Prostate gland (tissue), 2 donors: Measurements from ENCODE around the gene LRRC34. TPM values are rescaled to one million over a fixed set of nuclear protein-coding genes. Genes with fewer than 3 reads are reported as not detected.

Source experiments
- DNase-seq: peaks from one replicate; pipeline ENCODE4 v3.0.0-alpha.2; 2019; ENCODE audit warnings: low spot score
- H3K27ac ChIP-seq, 2 donors: fragments of 200-600 bp; sonication (generic); 2 replicates each; pipeline ENCODE4 v1.5.1; 2017 to 2019
- H3K27me3 ChIP-seq: fragments of 200-600 bp; sonication (generic); replicated peaks from 2 replicates; pipeline ENCODE4 v1.5.1; 2019; ENCODE audit not compliant: insufficient read depth
- H3K36me3 ChIP-seq, 2 donors: fragments of 200-600 bp; sonication (generic); 1 replicate in 1 of 2; 2 replicates in 1 of 2; pipeline versions ENCODE4 v1.5.1 to v1.8.1; 2017 to 2019
- H3K4me1 ChIP-seq: fragments of 200-600 bp; sonication (generic); replicated peaks from 2 replicates; pipeline ENCODE4 v1.5.1; 2019
- H3K4me3 ChIP-seq, 2 donors: fragments of 200-600 bp; sonication (generic); 2 replicates each; pipeline ENCODE4 v1.5.1; 2017 to 2019
- H3K9me3 ChIP-seq: fragments of 200-600 bp; sonication (generic); 2 replicates; pipeline ENCODE4 v1.5.1; 2017
- CTCF ChIP-seq, 4 experiments: fragments of 200-600 bp in 2 of 4; fragments of 450-650 bp in 2 of 4; sonication (generic) in 2 of 4; IDR thresholded peaks; 1 replicate in 3 of 4; 2 replicates in 1 of 4; pipeline ENCODE4 v1.5.1; 2016 to 2019; ENCODE audit warnings: antibody characterized with exemption in 4 of 4, mild to moderate bottlenecking in 2 of 4, moderate library complexity in 2 of 4
- POLR2A ChIP-seq: fragments of 450-650 bp; IDR thresholded peaks from one replicate; pipeline ENCODE4 v1.6.1; 2016; ENCODE audit warnings: antibody characterized with exemption, mild to moderate bottlenecking
- POLR2AphosphoS5 ChIP-seq: sonication (generic); formaldehyde crosslinking; IDR thresholded peaks from one replicate; pipeline ENCODE4 v1.6.1; 2017; ENCODE audit warnings: antibody characterized with exemption
- WGBS: methylation state at CpG from one replicate; pipeline ENCODE4 v1.1.5; 2018; 5-methylcytosine and 5-hydroxymethylcytosine counted together
- intact Hi-C: fragments of 100-400 bp; cut with DNase I; formaldehyde crosslinking; loops from one replicate; pipeline ENCODE4 v1.14.2; 2022
- total RNA-seq, 2 donors: library from RNA; depleted of rRNA; stranded (reverse); fragments of >200 nt; gene quantifications; one replicate each; pipeline ENCODE4 v1.1.0, GENCODE V29; 2016

LRRC34 gene
- total RNA-seq, 2 donors from 2014 or later: 2.8 to 5.4 TPM

- Histone ChIP-seq H3K27ac (peak within 1 kb of the TSS; percentile 85 to 87), H3K9me3 (no peaks in the 10 kb centered on the region), H3K36me3 (no peaks in the 10 kb centered on the region), H3K4me1 (peaks cover 4% of the 10 kb centered on the region), H3K4me3 (peak within 1 kb of the TSS; percentile 57 to 60), H3K27me3 (no peaks in the 10 kb centered on the region)
- TF ChIP-seq POLR2AphosphoS5: no peak
- peak; percentile 18 for TF ChIP-seq POLR2A
- intact Hi-C loops: loop anchor here (5.0 to 10.0 kb wide), 2 partner anchors 198 to 585 kb away; partner anchors contain the start of genes SEC62 and SKIL
- peak; percentile 32 for DNase-seq
- WGBS: 1% methylated on average over 39 of the region's 51 CpGs
Observed at GRCh38 chr3:169769287-169770181, 43.2 kb downstream of the LRRC34 start, which contains the start of gene ACTRT3. TSS of gene ACTRT3 (minus strand) at chr3:169769561. CDS start at chr3:169769520, 41 bp downstream.

- 8% methylated on average over 33 of the region's 42 CpGs for WGBS
- H3K27me3 ChIP-seq: no peaks in the 10 kb centered on the region
- intact Hi-C loops: loop anchor here (10.0 kb wide), 1 partner anchor 590 kb away; the partner anchor contains the start of gene SKIL
- no peaks in the 10 kb centered on the region for H3K4me1 ChIP-seq
- no peaks in the 10 kb centered on the region for H3K9me3 ChIP-seq
- no peaks in the 10 kb centered on the region for H3K36me3 ChIP-seq
- peak within 1 kb of the TSS; percentile 96 to 97 for H3K27ac ChIP-seq
- peak; percentile 87 for TF ChIP-seq POLR2A
- TF ChIP-seq CTCF (IDR thresholded peaks at IDR 0.05): peak in 1 of 4 experiments; percentile 20
- peak; percentile 94 for TF ChIP-seq POLR2AphosphoS5
- DNase-seq: peak; percentile 90
- peak within 1 kb of the TSS; percentile 84 to 92 for H3K4me3 ChIP-seq
Observed at GRCh38 chr3:169764882-169765612, 47.7 kb downstream of the LRRC34 start, which contains the start of gene TERC. TSS of gene TERC (minus strand) at chr3:169765060.

- no peak for TF ChIP-seq POLR2AphosphoS5
- peak in 1 of 4 experiments; percentile 2 for TF ChIP-seq CTCF (IDR thresholded peaks at IDR 0.05)
- H3K9me3 ChIP-seq: no peaks in the 10 kb centered on the region
- H3K4me3 ChIP-seq: peak overlapping the region; percentile 84 to 92
- H3K4me1 ChIP-seq: no peaks in the 10 kb centered on the region
- no peaks in the 10 kb centered on the region for H3K27me3 ChIP-seq
- peak overlapping the region; percentile 96 to 97 for H3K27ac ChIP-seq
- intact Hi-C loops: loop anchor here (10.0 kb wide), 1 partner anchor 590 kb away; the partner anchor contains the start of gene SKIL
- DNase-seq: peak; percentile 40
- WGBS: under 1% methylated on average over 46 of the region's 46 CpGs
- no peaks in the 10 kb centered on the region for H3K36me3 ChIP-seq
Observed at GRCh38 chr3:169764312-169764881, 48.3 kb downstream of the LRRC34 start.

- intact Hi-C loops: loop anchor here (10.0 kb wide), 1 partner anchor 594 kb away; the partner anchor contains the start of gene SKIL
Observed at GRCh38 chr3:169760479-169760878, 52.2 kb downstream of the LRRC34 start.

More at GRCh38 chr3:169760479-169760878, 52.2 kb downstream of the LRRC34 start:
- 83% methylated on average over 4 of the region's 4 CpGs for WGBS
- no peak for DNase-seq
- Histone ChIP-seq H3K27ac (no peak overlapping the region), H3K4me3 (no peak overlapping the region), H3K36me3 (no peaks in the 10 kb centered on the region), H3K4me1 (no peaks in the 10 kb centered on the region), H3K27me3 (no peaks in the 10 kb centered on the region), H3K9me3 (no peaks in the 10 kb centered on the region)
- TF ChIP-seq CTCF (IDR thresholded peaks at IDR 0.05) (no peak), POLR2AphosphoS5 (no peak), POLR2A (no peak)
